Measurements from ENCODE around the gene ZNF362. TPM values are rescaled to one million over a fixed set of nuclear protein-coding genes. Genes with fewer than 3 reads are reported as not detected.

Gene ZNF362
- total RNA-seq, 1 experiment from 2014 or later = 10.8 TPM

DNA sequence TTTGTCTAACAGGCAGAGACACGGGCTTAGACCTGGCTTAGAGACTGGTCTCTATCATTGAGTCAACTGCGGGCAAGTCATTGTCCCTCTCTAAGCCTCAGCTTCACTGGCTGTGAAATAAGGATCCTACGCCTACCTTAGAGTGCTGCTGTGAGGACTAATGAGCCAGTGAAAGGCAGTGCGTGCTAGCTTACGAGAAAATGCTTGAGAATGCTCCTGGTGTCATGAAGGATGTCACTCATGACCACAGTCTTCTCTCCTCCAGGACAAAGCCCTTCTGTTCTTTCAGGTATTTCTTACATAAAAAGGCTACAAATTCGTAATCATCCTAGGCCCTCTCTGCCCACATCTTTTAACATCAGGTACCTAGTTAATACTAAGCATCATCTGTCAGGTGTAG is 81.1 kb downstream of the ZNF362 start:
- no peak overlapping the region for H3K27ac ChIP-seq (ENCODE audit: low read length)

DNA sequence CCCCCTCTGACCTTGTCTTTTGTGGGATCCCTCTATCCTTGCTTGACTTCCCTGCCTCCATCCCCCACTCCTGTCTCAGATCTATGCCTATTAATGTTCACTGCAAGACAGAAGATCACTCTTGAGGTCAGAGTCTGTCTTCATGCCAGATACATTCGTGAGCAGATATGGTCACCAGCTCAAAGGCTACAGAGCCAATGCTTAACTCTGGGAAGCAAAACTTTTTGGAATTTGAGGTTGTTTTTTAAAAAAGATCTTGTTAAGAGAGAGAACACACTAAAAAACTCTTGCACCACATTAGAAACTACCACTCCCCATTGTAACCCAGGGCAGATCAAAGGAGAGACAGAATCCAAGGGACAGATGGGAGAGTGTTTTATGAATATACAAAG is 81.8 kb downstream of the ZNF362 start:
- H3K9me2 ChIP-seq (replicated peaks; ENCODE audit: low read length) = no peaks in the 10 kb centered on the region
- H3K4me3 ChIP-seq (ENCODE audit: low read length) = no peak overlapping the region
- ChIA-PET POLR2A (ENCODE audit: unreplicated experiment) (no interaction called here), CTCF (no interaction called here)
- no peak for TF ChIP-seq EZH2 (IDR thresholded peaks at IDR 0.05; ENCODE audit: low read length, unreplicated experiment)
- TF ChIP-seq, protein P1, sequence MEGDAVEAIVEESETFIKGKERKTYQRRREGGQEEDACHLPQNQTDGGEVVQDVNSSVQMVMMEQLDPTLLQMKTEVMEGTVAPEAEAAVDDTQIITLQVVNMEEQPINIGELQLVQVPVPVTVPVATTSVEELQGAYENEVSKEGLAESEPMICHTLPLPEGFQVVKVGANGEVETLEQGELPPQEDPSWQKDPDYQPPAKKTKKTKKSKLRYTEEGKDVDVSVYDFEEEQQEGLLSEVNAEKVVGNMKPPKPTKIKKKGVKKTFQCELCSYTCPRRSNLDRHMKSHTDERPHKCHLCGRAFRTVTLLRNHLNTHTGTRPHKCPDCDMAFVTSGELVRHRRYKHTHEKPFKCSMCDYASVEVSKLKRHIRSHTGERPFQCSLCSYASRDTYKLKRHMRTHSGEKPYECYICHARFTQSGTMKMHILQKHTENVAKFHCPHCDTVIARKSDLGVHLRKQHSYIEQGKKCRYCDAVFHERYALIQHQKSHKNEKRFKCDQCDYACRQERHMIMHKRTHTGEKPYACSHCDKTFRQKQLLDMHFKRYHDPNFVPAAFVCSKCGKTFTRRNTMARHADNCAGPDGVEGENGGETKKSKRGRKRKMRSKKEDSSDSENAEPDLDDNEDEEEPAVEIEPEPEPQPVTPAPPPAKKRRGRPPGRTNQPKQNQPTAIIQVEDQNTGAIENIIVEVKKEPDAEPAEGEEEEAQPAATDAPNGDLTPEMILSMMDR (conservative IDR thresholded peaks at IDR 0.05; ENCODE audit: low read depth, low read length) = no peak
- no peak for TF ChIP-seq EZH2phosphoT487 (IDR thresholded peaks at IDR 0.05; ENCODE audit: borderline replicate concordance, low read length)
- peaks cover 82% of the 10 kb centered on the region for H4K20me1 ChIP-seq (ENCODE audit: low read length)
- H3K4me2 ChIP-seq (ENCODE audit: low read length) = no peak overlapping the region
- no peak overlapping the region for H3K27ac ChIP-seq (ENCODE audit: low read length)
- intact Hi-C loops (cut with micrococcal nuclease) = no loop called here
- no peak for DNase-seq
- BruUV-seq (replicated peaks) = no TSS peak
- H3K79me2 ChIP-seq (ENCODE audit: low read length) = peaks cover 98% of the 10 kb centered on the region
- no peaks in the 10 kb centered on the region for H3K27me3 ChIP-seq (ENCODE audit: low read length)
- no peak overlapping the region for H2AFZ ChIP-seq (ENCODE audit: low read length)
- H3K4me1 ChIP-seq (ENCODE audit: insufficient read depth, low read length) = peaks cover 54% of the 10 kb centered on the region
- no peak for ATAC-seq
- H3K9ac ChIP-seq (ENCODE audit: low read length) = no peak overlapping the region
- H3K9me3 ChIP-seq (ENCODE audit: low read length) = no peaks in the 10 kb centered on the region
- H3F3A ChIP-seq (ENCODE audit: low read length, unreplicated experiment) = no peaks in the 10 kb centered on the region
- peaks cover 58% of the 10 kb centered on the region for H3K36me3 ChIP-seq (ENCODE audit: low read depth, low read length)

More for the DNA sequence above, 81.1 kb downstream of the ZNF362 start:
- no peaks in the 10 kb centered on the region for H3K9me2 ChIP-seq (replicated peaks; ENCODE audit: low read length)
- peaks cover 60% of the 10 kb centered on the region for H3K36me3 ChIP-seq (ENCODE audit: low read depth, low read length)
- no peak overlapping the region for H2AFZ ChIP-seq (ENCODE audit: low read length)
- TF ChIP-seq EZH2phosphoT487 (IDR thresholded peaks at IDR 0.05; ENCODE audit: borderline replicate concordance, low read length) (no peak), EZH2 (IDR thresholded peaks at IDR 0.05; ENCODE audit: low read length, unreplicated experiment) (no peak)
- TF ChIP-seq, protein P1 (conservative IDR thresholded peaks at IDR 0.05; ENCODE audit: low read depth, low read length) = no peak
- no peak for DNase-seq
- H3K79me2 ChIP-seq (ENCODE audit: low read length) = peaks cover 98% of the 10 kb centered on the region
- H3K4me1 ChIP-seq (ENCODE audit: insufficient read depth, low read length) = peaks cover 48% of the 10 kb centered on the region
- H4K20me1 ChIP-seq (ENCODE audit: low read length) = peaks cover 87% of the 10 kb centered on the region
- intact Hi-C loops (cut with micrococcal nuclease) = no loop called here
- CTCF ChIA-PET = no interaction called here
- H3K27me3 ChIP-seq (ENCODE audit: low read length) = no peaks in the 10 kb centered on the region
- no peaks in the 10 kb centered on the region for H3F3A ChIP-seq (ENCODE audit: low read length, unreplicated experiment)
- no peaks in the 10 kb centered on the region for H3K9me3 ChIP-seq (ENCODE audit: low read length)
- H3K9ac ChIP-seq (ENCODE audit: low read length) = no peak overlapping the region
- H3K4me3 ChIP-seq (ENCODE audit: low read length) = no peak overlapping the region
- no peak overlapping the region for H3K4me2 ChIP-seq (ENCODE audit: low read length)
- no peak for ATAC-seq
- POLR2A ChIA-PET (ENCODE audit: unreplicated experiment) = interaction anchor here (0.6 kb wide), 1 partner anchor 1444 kb away, joined by 5 read pairs; no protein-coding TSS in a partner anchor
- no TSS peak for BruUV-seq (replicated peaks)

DNA sequence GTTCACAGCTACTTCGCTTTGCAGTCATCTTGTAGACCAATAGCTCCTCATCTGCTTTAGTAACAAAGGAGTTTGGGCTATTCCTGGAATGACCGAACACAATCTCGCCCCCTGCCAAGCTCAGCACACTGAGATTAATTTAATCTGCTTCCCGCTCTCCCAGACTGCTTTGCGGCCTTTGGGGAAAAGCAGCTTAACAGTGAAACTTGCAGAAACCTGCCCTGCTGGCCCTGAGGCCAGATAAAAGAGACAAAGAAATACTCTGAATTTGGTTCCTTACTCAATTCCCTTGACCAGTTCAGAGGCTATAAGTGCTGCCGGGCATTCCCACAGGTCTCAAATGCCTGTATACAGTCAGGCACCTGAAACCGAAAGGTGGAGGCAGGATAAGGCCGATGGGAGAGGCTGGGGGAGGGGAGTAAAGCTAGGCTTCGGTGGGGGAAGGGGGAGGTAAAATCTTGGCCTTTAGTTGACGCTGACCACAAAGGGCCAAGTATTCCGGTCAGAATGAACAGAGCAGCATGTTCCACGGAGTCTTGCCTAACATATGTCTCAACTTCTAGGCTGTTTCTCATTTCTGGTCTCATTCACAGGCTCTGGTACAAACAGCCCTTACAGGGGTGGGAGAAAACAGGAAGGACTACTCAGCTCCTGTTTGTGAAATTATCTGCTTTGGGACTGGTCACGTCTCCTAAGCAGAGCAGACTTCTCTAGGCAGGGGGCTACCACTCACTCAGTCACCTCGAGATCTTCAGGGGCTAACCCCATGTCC is 82.3 kb downstream of the ZNF362 start:
- ChIA-PET CTCF (no interaction called here), POLR2A (ENCODE audit: unreplicated experiment) (interaction anchor here (0.6 kb wide), 1 partner anchor 15 kb away, joined by 3 read pairs; no protein-coding TSS in a partner anchor)
- TF ChIP-seq EZH2 (IDR thresholded peaks at IDR 0.05; ENCODE audit: low read length, unreplicated experiment) (no peak), EZH2phosphoT487 (IDR thresholded peaks at IDR 0.05; ENCODE audit: borderline replicate concordance, low read length) (no peak)
- TF ChIP-seq, protein P1 (conservative IDR thresholded peaks at IDR 0.05; ENCODE audit: low read depth, low read length) = no peak
- H3K4me1 ChIP-seq (ENCODE audit: insufficient read depth, low read length) = peaks cover 58% of the 10 kb centered on the region
- no peaks in the 10 kb centered on the region for H3K27me3 ChIP-seq (ENCODE audit: low read length)
- no peak for DNase-seq
- H4K20me1 ChIP-seq (ENCODE audit: low read length) = peaks cover 78% of the 10 kb centered on the region
- no peak for ATAC-seq
- no peak overlapping the region for H3K27ac ChIP-seq (ENCODE audit: low read length)
- intact Hi-C loops (cut with micrococcal nuclease) = no loop called here
- H3K9ac ChIP-seq (ENCODE audit: low read length) = no peak overlapping the region
- H3F3A ChIP-seq (ENCODE audit: low read length, unreplicated experiment) = no peaks in the 10 kb centered on the region
- H3K79me2 ChIP-seq (ENCODE audit: low read length) = peaks cover 98% of the 10 kb centered on the region
- H2AFZ ChIP-seq (ENCODE audit: low read length) = no peak overlapping the region
- peaks cover 54% of the 10 kb centered on the region for H3K36me3 ChIP-seq (ENCODE audit: low read depth, low read length)
- no peak overlapping the region for H3K4me2 ChIP-seq (ENCODE audit: low read length)
- H3K9me3 ChIP-seq (ENCODE audit: low read length) = no peaks in the 10 kb centered on the region
- H3K9me2 ChIP-seq (replicated peaks; ENCODE audit: low read length) = no peaks in the 10 kb centered on the region
- H3K4me3 ChIP-seq (ENCODE audit: low read length) = no peak overlapping the region
- no TSS peak for BruUV-seq (replicated peaks)
